Neural progenitor cell (in vitro differentiated cells): ENCODE results near the gene IGSF22. TPM values are rescaled to one million over a fixed set of nuclear protein-coding genes. Genes with fewer than 3 reads are reported as not detected.
"Not testable (repeated sequence)": the region's sequence is repeated elsewhere in the genome, so short reads cannot be mapped to it uniquely, and the experiment has no call there.

ENCODE experiments used
- DNase-seq: peaks from one replicate; pipeline ENCODE4 v3.0.0-alpha.2; 2016; ENCODE audit warnings: low spot score
- H2AFZ ChIP-seq: fragments of 200-600 bp; sonication (generic); replicated peaks from 2 replicates; pipeline ENCODE4 v1.6.1; 2016; ENCODE audit warnings: antibody characterized with exemption
- H3F3A ChIP-seq: fragments of 200-600 bp; sonication (generic); 2 replicates; pipeline ENCODE4 v1.6.1; 2016; ENCODE audit warnings: antibody characterized with exemption, low read depth
- H3K27ac ChIP-seq: fragments of 200-600 bp; sonication (generic); 2 replicates; pipeline ENCODE4 v1.5.1; 2016; ENCODE audit warnings: mild to moderate bottlenecking
- H3K27me3 ChIP-seq: fragments of 200-600 bp; sonication (generic); 2 replicates; pipeline ENCODE4 v1.6.1; 2016; ENCODE audit warnings: mild to moderate bottlenecking, moderate library complexity
- H3K36me3 ChIP-seq: fragments of 200-600 bp; sonication (generic); 2 replicates; pipeline ENCODE4 v1.5.1; 2016
- H3K4me1 ChIP-seq: fragments of 200-600 bp; sonication (generic); 2 replicates; pipeline ENCODE4 v1.6.1; 2016; ENCODE audit warnings: mixed run types
- H3K4me2 ChIP-seq: fragments of 200-600 bp; sonication (generic); 2 replicates; pipeline ENCODE4 v1.6.1; 2016
- H3K4me3 ChIP-seq: fragments of 200-600 bp; sonication (generic); 2 replicates; pipeline ENCODE4 v1.5.1; 2016
- H3K79me2 ChIP-seq: fragments of 200-600 bp; sonication (generic); 2 replicates; pipeline ENCODE4 v1.6.1; 2016; ENCODE audit warnings: low read depth
- H3K9ac ChIP-seq: fragments of 200-600 bp; sonication (generic); 2 replicates; pipeline ENCODE4 v1.6.1; 2016
- H3K9me3 ChIP-seq: fragments of 200-600 bp; sonication (generic); 2 replicates; pipeline ENCODE4 v1.5.1; 2016; ENCODE audit warnings: low read depth
- H4K20me1 ChIP-seq: fragments of 200-600 bp; sonication (generic); 2 replicates; pipeline ENCODE4 v1.6.1; 2016; ENCODE audit warnings: low read depth
- H3K27ac Mint-ChIP-seq: 3 replicates; pipeline ENCODE4 v1.8.0; 2021; ENCODE audit warnings: mixed read lengths
- H3K27me3 Mint-ChIP-seq: 2 replicates; pipeline ENCODE4 v1.8.0; 2022; ENCODE audit warnings: low read depth, mild to moderate bottlenecking, inconsistent platforms, moderate library complexity, mixed read lengths; ENCODE audit not compliant: insufficient read depth
- H3K36me3 Mint-ChIP-seq: 3 replicates; pipeline ENCODE4 v1.8.0; 2021; ENCODE audit warnings: mixed read lengths
- H3K4me1 Mint-ChIP-seq: 3 replicates; pipeline ENCODE4 v1.8.0; 2021; ENCODE audit warnings: mixed read lengths
- H3K4me3 Mint-ChIP-seq: 3 replicates; pipeline ENCODE4 v1.8.0; 2021; ENCODE audit warnings: mild to moderate bottlenecking, moderate library complexity, mixed read lengths
- H3K9me3 Mint-ChIP-seq: 3 replicates; pipeline ENCODE4 v1.8.0; 2020; ENCODE audit warnings: mixed read lengths
- EZH2 ChIP-seq: fragments of 200-600 bp; sonication (generic); IDR thresholded peaks from 2 replicates; pipeline ENCODE4 v1.6.1; 2017; ENCODE audit warnings: antibody characterized with exemption, mild to moderate bottlenecking, moderate library complexity
- EZH2phosphoT487 ChIP-seq: fragments of 200-600 bp; sonication (generic); IDR thresholded peaks from 2 replicates; pipeline ENCODE4 v1.6.1; 2017; ENCODE audit warnings: antibody characterized with exemption
- total RNA-seq: library from RNA; depleted of rRNA; stranded (reverse); fragments of >200 nt; gene quantifications from 2 replicates; pipeline ENCODE4 v1.2.3, GENCODE V29; 2015; ENCODE audit warnings: low replicate concordance
- TF ChIP-seq, protein P1 (sequence below): fragments of 200-600 bp; sonication (generic); IDR thresholded peaks from 2 replicates; pipeline ENCODE4 v1.5.1; 2017; ENCODE audit warnings: antibody characterized with exemption, mild to moderate bottlenecking

The IGSF22 gene
- total RNA-seq, 1 donor from 2014 or later = 0.41 TPM

DNA sequence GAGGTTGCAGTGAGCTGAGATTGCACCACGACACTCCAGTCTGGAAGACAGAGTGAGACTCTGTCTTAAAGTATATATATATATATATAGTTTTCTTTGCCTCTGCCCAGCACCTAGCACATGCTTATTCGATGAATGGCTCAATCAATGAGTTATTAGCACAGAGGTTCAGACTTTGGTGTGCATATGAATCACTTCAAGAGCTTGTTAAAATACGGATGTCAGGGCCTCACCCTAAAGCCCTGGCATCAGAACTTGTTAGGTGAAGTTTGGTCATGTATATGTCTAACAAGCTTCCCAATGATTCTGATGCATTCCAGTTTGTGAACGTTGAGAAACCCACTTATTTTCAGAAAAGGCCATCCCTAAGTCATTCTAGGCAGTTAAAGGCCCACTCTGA is 49.2 kb downstream of the IGSF22 start:
- Histone ChIP-seq H3K79me2 (no peaks in the 10 kb centered on the region), H3K27ac (no peak overlapping the region), H3K4me3 (no peak overlapping the region), H3K4me1 (no peaks in the 10 kb centered on the region), H3K9me3 (no peaks in the 10 kb centered on the region), H3K9ac (no peak overlapping the region), H2AFZ (no peak overlapping the region), H4K20me1 (no peaks in the 10 kb centered on the region), H3F3A (no peaks in the 10 kb centered on the region), H3K27me3 (no peaks in the 10 kb centered on the region), H3K36me3 (no peaks in the 10 kb centered on the region), H3K4me2 (no peak overlapping the region)
- DNase-seq = no peak
- Mint-ChIP-seq H3K27me3 (peaks cover 2% of the 10 kb centered on the region), H3K9me3 (no peaks in the 10 kb centered on the region), H3K4me1 (peaks cover 4% of the 10 kb centered on the region), H3K4me3 (no peak overlapping the region), H3K27ac (no peak overlapping the region), H3K36me3 (no peaks in the 10 kb centered on the region)
- no peak for TF ChIP-seq EZH2phosphoT487
- TF ChIP-seq EZH2 = no peak
- TF ChIP-seq, protein P1, sequence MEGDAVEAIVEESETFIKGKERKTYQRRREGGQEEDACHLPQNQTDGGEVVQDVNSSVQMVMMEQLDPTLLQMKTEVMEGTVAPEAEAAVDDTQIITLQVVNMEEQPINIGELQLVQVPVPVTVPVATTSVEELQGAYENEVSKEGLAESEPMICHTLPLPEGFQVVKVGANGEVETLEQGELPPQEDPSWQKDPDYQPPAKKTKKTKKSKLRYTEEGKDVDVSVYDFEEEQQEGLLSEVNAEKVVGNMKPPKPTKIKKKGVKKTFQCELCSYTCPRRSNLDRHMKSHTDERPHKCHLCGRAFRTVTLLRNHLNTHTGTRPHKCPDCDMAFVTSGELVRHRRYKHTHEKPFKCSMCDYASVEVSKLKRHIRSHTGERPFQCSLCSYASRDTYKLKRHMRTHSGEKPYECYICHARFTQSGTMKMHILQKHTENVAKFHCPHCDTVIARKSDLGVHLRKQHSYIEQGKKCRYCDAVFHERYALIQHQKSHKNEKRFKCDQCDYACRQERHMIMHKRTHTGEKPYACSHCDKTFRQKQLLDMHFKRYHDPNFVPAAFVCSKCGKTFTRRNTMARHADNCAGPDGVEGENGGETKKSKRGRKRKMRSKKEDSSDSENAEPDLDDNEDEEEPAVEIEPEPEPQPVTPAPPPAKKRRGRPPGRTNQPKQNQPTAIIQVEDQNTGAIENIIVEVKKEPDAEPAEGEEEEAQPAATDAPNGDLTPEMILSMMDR = no peak

DNA sequence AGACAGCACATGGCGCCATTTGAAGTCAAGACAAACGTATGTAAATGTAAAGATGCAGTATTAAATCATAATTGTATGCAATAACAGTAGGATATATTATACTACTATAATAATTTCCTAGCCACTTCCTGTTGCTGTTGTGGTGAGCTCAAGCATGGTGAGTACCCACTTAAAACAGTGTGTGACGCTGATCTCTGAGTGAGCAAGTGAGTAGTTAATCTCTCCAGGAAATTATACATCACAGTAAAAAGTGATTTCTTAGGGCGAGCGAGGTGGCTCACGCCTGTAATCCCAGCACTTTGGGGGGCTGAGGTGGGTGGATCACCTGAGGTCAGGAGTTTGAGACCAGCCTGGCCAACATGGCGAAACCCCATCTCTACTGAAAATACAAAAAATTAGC is 53.8 kb downstream of the IGSF22 start:
- not testable (repeated sequence) for H3K4me1 ChIP-seq, H3K27ac Mint-ChIP-seq, H3K27ac ChIP-seq, H3K9me3 ChIP-seq, H3K27me3 Mint-ChIP-seq, H3K9me3 Mint-ChIP-seq, H3K4me2 ChIP-seq, H3K36me3 ChIP-seq, H3K4me1 Mint-ChIP-seq, H4K20me1 ChIP-seq, DNase-seq, H3K27me3 ChIP-seq, H3K36me3 Mint-ChIP-seq, H3K4me3 Mint-ChIP-seq, H3K9ac ChIP-seq, H3F3A ChIP-seq, H2AFZ ChIP-seq, H3K79me2 ChIP-seq, H3K4me3 ChIP-seq

DNA sequence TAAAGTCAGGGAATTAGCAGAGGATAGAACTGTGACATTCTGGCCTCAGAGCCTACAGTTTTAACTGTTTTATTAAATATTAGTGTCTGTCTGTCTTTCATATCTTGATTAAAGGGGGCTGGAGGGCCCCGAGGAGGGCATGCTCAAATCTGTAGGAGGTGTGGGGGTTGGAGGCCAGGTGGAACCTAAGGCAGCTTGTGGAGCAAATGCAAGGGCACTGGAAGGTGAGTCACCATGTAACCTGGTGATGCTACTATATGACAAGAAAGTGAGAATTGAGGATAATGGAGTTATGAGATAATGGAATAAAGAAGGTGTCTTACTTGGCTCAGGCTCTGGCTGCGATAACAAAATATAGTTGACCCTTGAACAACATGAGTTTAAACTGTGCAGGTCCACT is 54.7 kb downstream of the IGSF22 start:
- no peak for TF ChIP-seq EZH2phosphoT487
- no peaks in the 10 kb centered on the region for H3F3A ChIP-seq
- H3K79me2 ChIP-seq = no peaks in the 10 kb centered on the region
- H3K9me3 ChIP-seq = no peaks in the 10 kb centered on the region
- H3K4me3 ChIP-seq = no peak overlapping the region
- no peak for DNase-seq
- H3K4me2 ChIP-seq = no peak overlapping the region
- no peak overlapping the region for H2AFZ ChIP-seq
- no peak overlapping the region for H3K4me3 Mint-ChIP-seq
- no peaks in the 10 kb centered on the region for H3K27me3 ChIP-seq
- H3K36me3 ChIP-seq = no peaks in the 10 kb centered on the region
- no peaks in the 10 kb centered on the region for H4K20me1 ChIP-seq
- no peaks in the 10 kb centered on the region for H3K9me3 Mint-ChIP-seq
- H3K9ac ChIP-seq = no peak overlapping the region
- H3K4me1 Mint-ChIP-seq = peaks cover 7% of the 10 kb centered on the region
- no peaks in the 10 kb centered on the region for H3K36me3 Mint-ChIP-seq
- peaks cover 5% of the 10 kb centered on the region for H3K27me3 Mint-ChIP-seq
- H3K27ac ChIP-seq = no peak overlapping the region
- no peak overlapping the region for H3K27ac Mint-ChIP-seq
- H3K4me1 ChIP-seq = no peaks in the 10 kb centered on the region

DNA sequence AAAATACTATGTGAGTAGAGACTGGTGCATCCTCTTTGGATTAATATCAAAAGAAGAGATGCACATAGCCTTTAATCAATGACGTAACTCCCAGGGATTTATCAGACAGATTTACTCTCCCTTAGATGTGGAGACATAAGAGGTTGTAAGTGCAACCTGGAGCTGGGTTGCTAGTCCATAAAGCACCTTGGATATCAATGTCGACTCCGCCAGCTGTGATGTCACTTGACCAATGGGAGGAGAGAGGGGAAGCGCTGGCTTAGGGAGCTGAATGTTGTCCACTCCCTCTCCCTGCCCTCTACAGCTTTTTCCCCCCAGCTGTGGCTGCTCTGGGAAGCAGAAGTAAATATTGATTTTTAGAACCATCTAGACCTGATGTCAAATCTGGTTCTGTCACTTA is 56.3 kb downstream of the IGSF22 start:
- H3K36me3 Mint-ChIP-seq = no peaks in the 10 kb centered on the region
- Histone ChIP-seq H3F3A (no peaks in the 10 kb centered on the region), H3K27ac (no peak overlapping the region), H3K9me3 (no peaks in the 10 kb centered on the region), H3K9ac (no peak overlapping the region), H3K4me2 (no peak overlapping the region), H4K20me1 (no peaks in the 10 kb centered on the region), H3K4me1 (no peaks in the 10 kb centered on the region), H3K79me2 (no peaks in the 10 kb centered on the region), H3K36me3 (no peaks in the 10 kb centered on the region), H2AFZ (no peak overlapping the region), H3K4me3 (no peak overlapping the region), H3K27me3 (no peaks in the 10 kb centered on the region)
- no peaks in the 10 kb centered on the region for H3K9me3 Mint-ChIP-seq
- H3K27ac Mint-ChIP-seq = no peak overlapping the region
- TF ChIP-seq EZH2 (no peak), EZH2phosphoT487 (no peak)
- TF ChIP-seq, protein P1 = no peak
- peaks cover 7% of the 10 kb centered on the region for H3K4me1 Mint-ChIP-seq
- DNase-seq = no peak
- H3K27me3 Mint-ChIP-seq = peaks cover 5% of the 10 kb centered on the region
- no peak overlapping the region for H3K4me3 Mint-ChIP-seq
